Mesothelial cell of epicardium (in vitro differentiated cells): Measurements from ENCODE around the gene TFDP2. TPM values are rescaled to one million over a fixed set of nuclear protein-coding genes. Genes with fewer than 3 reads are reported as not detected.

Experiments
- DNase-seq, 2 experiments: peaks; one replicate each; pipeline ENCODE4 v3.0.0; 2021; ENCODE audit warnings: low spot score in 2 of 2; ENCODE audit not compliant: unreplicated experiment in 2 of 2
- H3K27ac Mint-ChIP-seq: 2 replicates; pipeline ENCODE4 v1.8.0; 2021; ENCODE audit warnings: mixed read lengths
- H3K27me3 Mint-ChIP-seq: 2 replicates; pipeline ENCODE4 v1.8.0; 2021; ENCODE audit warnings: low read depth, mixed read lengths
- H3K36me3 Mint-ChIP-seq: 2 replicates; pipeline ENCODE4 v1.8.0; 2021; ENCODE audit warnings: mixed read lengths
- H3K4me1 Mint-ChIP-seq: 2 replicates; pipeline ENCODE4 v1.8.0; 2021; ENCODE audit warnings: mixed read lengths
- H3K4me3 Mint-ChIP-seq: 2 replicates; pipeline ENCODE4 v1.8.0; 2021; ENCODE audit warnings: mild to moderate bottlenecking, moderate library complexity, mixed read lengths
- H3K9me3 Mint-ChIP-seq: 2 replicates; pipeline ENCODE4 v1.8.0; 2021; ENCODE audit warnings: mixed read lengths
- CTCF ChIP-seq: fragments of 200-600 bp; sonication (generic); IDR thresholded peaks from one replicate; pipeline ENCODE4 v1.5.0; 2021; ENCODE audit warnings: antibody characterized with exemption; ENCODE audit not compliant: unreplicated experiment
- total RNA-seq: library from RNA; stranded (reverse); gene quantifications from 3 replicates; pipeline ENCODE4 v1.2.1, GENCODE V29; 2021

TFDP2 gene
- total RNA-seq, 1 donor from 2014 or later, result 109 TPM

- no peak overlapping the region for H3K4me3 Mint-ChIP-seq
- no peak for TF ChIP-seq CTCF
- no peak for DNase-seq
These were observed 119.6 kb downstream of the TFDP2 start for GRCh38 chr3:142029791-142030190.

GRCh38 chr3:142029052-142029642, 120.2 kb downstream of the TFDP2 start:
- peak overlapping the region; percentile 6 for H3K4me3 Mint-ChIP-seq
- no peaks in the 10 kb centered on the region for H3K27me3 Mint-ChIP-seq
- TF ChIP-seq CTCF, result no peak
- H3K9me3 Mint-ChIP-seq, result peaks cover 5% of the 10 kb centered on the region
- peaks cover 31% of the 10 kb centered on the region for H3K4me1 Mint-ChIP-seq
- peak overlapping the region; percentile 50 for H3K27ac Mint-ChIP-seq
- H3K36me3 Mint-ChIP-seq, result peaks cover 4% of the 10 kb centered on the region
- no peak for DNase-seq

More at GRCh38 chr3:142029791-142030190, 119.6 kb downstream of the TFDP2 start:
- no peaks in the 10 kb centered on the region for H3K27me3 Mint-ChIP-seq
- H3K27ac Mint-ChIP-seq, result peak overlapping the region; percentile 50
- peaks cover 31% of the 10 kb centered on the region for H3K4me1 Mint-ChIP-seq
- peaks cover 5% of the 10 kb centered on the region for H3K9me3 Mint-ChIP-seq
- H3K36me3 Mint-ChIP-seq, result no peaks in the 10 kb centered on the region

- peak overlapping the region; percentile 97 for H3K4me3 Mint-ChIP-seq
- peak overlapping the region; percentile 96 for H3K27ac Mint-ChIP-seq
- TF ChIP-seq CTCF, result no peak
- DNase-seq, result no peak
- H3K9me3 Mint-ChIP-seq, result peaks cover 5% of the 10 kb centered on the region
- H3K4me1 Mint-ChIP-seq, result peaks cover 31% of the 10 kb centered on the region
- peaks cover 5% of the 10 kb centered on the region for H3K36me3 Mint-ChIP-seq
- H3K27me3 Mint-ChIP-seq, result no peaks in the 10 kb centered on the region
These were observed 121.0 kb downstream of the TFDP2 start for GRCh38 chr3:142028243-142028777.

GRCh38 chr3:142027735-142028134, 121.6 kb downstream of the TFDP2 start:
- H3K27ac Mint-ChIP-seq, result peak overlapping the region; percentile 96
- no peaks in the 10 kb centered on the region for H3K27me3 Mint-ChIP-seq
- peak overlapping the region; percentile 97 for H3K4me3 Mint-ChIP-seq
- no peak for TF ChIP-seq CTCF
- peaks cover 5% of the 10 kb centered on the region for H3K36me3 Mint-ChIP-seq
- no peak for DNase-seq
- H3K9me3 Mint-ChIP-seq, result peaks cover 5% of the 10 kb centered on the region
- peaks cover 31% of the 10 kb centered on the region for H3K4me1 Mint-ChIP-seq

- DNase-seq, result no peak
- Mint-ChIP-seq H3K4me3 (peak overlapping the region; percentile 97), H3K27ac (peak overlapping the region; percentile 96), H3K4me1 (peaks cover 34% of the 10 kb centered on the region), H3K36me3 (peaks cover 5% of the 10 kb centered on the region), H3K9me3 (peaks cover 1% of the 10 kb centered on the region), H3K27me3 (no peaks in the 10 kb centered on the region)
- no peak for TF ChIP-seq CTCF
These were observed 122.0 kb downstream of the TFDP2 start for GRCh38 chr3:142027300-142027699.
